ENCODE results near the gene AEN. TPM values are rescaled to one million over a fixed set of nuclear protein-coding genes. Genes with fewer than 3 reads are reported as not detected.

The AEN gene
- total and polyA plus RNA-seq, 2 donors (not counting 3 experiments of a cell fraction or from before 2014, with no cell fraction given): 34.2 to 35.6 TPM

DNA sequence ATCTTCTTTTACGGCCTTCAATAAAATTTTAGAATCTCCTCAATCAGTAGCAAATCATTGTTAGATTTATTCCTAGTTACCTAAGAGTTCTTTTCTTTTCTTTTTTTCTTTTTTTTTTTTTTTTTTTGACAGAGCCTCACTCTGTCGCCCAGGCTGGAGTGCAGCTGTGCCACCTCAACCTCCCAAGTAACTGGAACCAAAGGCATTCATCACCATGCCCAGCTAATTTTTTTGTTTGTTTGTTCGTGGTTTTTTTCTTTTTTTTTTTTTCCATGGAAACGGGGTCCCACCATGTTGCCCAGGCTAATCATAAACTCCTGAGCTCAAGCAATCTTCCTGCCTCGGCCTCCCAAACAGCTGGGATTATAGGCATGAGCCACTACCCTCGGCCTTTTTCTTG is 30.4 kb upstream of the AEN start:
- dilution Hi-C loops (cut with MboI; ENCODE audit: extremely low pct_ligation_motif_present, low sequenced_read_pairs) (no loop called here), intact Hi-C loops (cut with micrococcal nuclease) (no loop called here)
- TF ChIP-seq EZH2 (IDR thresholded peaks at IDR 0.05; ENCODE audit: borderline replicate concordance, low read depth, low read length, severe bottlenecking) (no peak), POLR2A (IDR thresholded peaks at IDR 0.05; ENCODE audit: low read depth, low read length) (no peak), GATA2 (IDR thresholded peaks at IDR 0.05; ENCODE audit: insufficient read depth, insufficient read length, low read depth, low read length) (no peak), FOS (IDR thresholded peaks at IDR 0.05; ENCODE audit: borderline replicate concordance, insufficient read depth, low read length) (no peak), MYC (IDR thresholded peaks at IDR 0.05; ENCODE audit: low read depth, low read length) (no peak), POLR2AphosphoS5 (IDR thresholded peaks at IDR 0.05; ENCODE audit: insufficient read depth, low read depth, low read length) (no peak), JUN (IDR thresholded peaks at IDR 0.05; ENCODE audit: borderline replicate concordance, insufficient read depth, insufficient read length, low read depth) (no peak)
- TF ChIP-seq, protein P1, sequence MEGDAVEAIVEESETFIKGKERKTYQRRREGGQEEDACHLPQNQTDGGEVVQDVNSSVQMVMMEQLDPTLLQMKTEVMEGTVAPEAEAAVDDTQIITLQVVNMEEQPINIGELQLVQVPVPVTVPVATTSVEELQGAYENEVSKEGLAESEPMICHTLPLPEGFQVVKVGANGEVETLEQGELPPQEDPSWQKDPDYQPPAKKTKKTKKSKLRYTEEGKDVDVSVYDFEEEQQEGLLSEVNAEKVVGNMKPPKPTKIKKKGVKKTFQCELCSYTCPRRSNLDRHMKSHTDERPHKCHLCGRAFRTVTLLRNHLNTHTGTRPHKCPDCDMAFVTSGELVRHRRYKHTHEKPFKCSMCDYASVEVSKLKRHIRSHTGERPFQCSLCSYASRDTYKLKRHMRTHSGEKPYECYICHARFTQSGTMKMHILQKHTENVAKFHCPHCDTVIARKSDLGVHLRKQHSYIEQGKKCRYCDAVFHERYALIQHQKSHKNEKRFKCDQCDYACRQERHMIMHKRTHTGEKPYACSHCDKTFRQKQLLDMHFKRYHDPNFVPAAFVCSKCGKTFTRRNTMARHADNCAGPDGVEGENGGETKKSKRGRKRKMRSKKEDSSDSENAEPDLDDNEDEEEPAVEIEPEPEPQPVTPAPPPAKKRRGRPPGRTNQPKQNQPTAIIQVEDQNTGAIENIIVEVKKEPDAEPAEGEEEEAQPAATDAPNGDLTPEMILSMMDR (IDR thresholded peaks at IDR 0.05; ENCODE audit: extremely low read depth in 1 of 2, insufficient read depth in 1 of 2, low read depth in 1 of 2, low read length in 2 of 2): no peak

More for the DNA sequence above, 30.4 kb upstream of the AEN start:
- Histone ChIP-seq H3K27me3 (ENCODE audit: control insufficient read depth in 2 of 2, insufficient read depth in 2 of 2, low read length in 2 of 2) (no peaks in the 10 kb centered on the region), H3K4me3 (replicated peaks in 1 of 3; ENCODE audit: insufficient read depth in 1 of 3, low read depth in 1 of 3, low read length in 3 of 3) (no peak overlapping the region), H3K9me3 (replicated peaks; ENCODE audit: control insufficient read depth, insufficient read depth, low read length) (no peaks in the 10 kb centered on the region), H2AFZ (ENCODE audit: low read depth, low read length) (no peak overlapping the region), H3K27ac (ENCODE audit: insufficient read depth, low read depth, low read length) (no peak overlapping the region), H3K4me2 (ENCODE audit: insufficient read depth, low read length) (no peak overlapping the region), H3K9me1 (replicated peaks; ENCODE audit: control insufficient read depth, extremely low read depth, insufficient read depth, low read length) (no peaks in the 10 kb centered on the region), H3K9ac (replicated peaks; ENCODE audit: extremely low read depth, insufficient read depth, low read length) (no peak overlapping the region), H3K79me2 (ENCODE audit: control insufficient read depth, insufficient read depth, low read length) (no peaks in the 10 kb centered on the region), H4K20me1 (replicated peaks; ENCODE audit: control insufficient read depth, extremely low read depth, insufficient read depth, low read length) (no peaks in the 10 kb centered on the region), H3K36me3 (ENCODE audit: control insufficient read depth in 2 of 2, extremely low read depth in 1 of 2, insufficient read depth in 2 of 2, low read length in 2 of 2) (no peaks in the 10 kb centered on the region), H3K4me1 (ENCODE audit: control insufficient read depth, extremely low read depth, insufficient read depth, low read length) (no peaks in the 10 kb centered on the region)
- ChIA-PET POLR2A (no interaction called here), CTCF (no interaction called here)
- no peak for DNase-seq (ENCODE audit: low read depth, low spot score)
- BruUV-seq (replicated peaks): no TSS peak
- FAIRE-seq: no peak
